DMS79 treated with DMSO at 0.1 percent for 48 hours (cell line): ENCODE results near the gene PATJ.
"Not testable (repeated sequence)": the region's sequence is repeated elsewhere in the genome, so short reads cannot be mapped to it uniquely, and the experiment has no call there.

ENCODE experiments used
- DNase-seq: peaks from one replicate; lab custom pipeline; 2025; lab: John Stamatoyannopoulos, UW

Gene PATJ

DNA sequence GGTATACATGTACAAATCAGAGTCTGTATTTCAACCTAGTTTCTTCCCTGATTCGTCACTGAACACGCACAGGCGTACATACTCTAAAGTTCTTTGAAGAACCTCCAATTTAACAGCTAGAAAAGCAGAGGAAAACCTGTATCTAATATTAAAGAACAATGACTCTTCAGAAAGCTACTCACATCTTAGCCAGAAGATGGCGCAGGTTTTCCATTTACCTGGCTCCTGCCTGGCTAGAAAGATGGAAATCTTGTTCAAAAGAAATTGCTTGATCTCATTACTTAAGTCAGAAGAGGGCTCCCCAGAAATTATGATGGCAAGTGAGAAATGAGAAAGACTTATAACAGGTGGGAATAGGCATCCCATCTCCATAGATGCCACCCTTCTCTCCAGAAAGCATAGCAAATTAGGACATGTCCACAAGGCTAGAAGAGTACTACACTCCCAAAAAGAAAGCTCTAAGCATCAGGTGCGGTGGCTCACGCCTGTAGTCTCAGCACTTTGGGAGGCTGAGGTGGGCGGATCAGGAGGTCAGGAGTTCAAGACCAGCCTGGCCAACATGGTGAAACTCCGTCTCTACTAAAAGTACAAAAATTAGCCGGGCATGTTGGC lies 433.4 kb downstream of the PATJ start:
- DNase-seq: peak; percentile 48

DNA sequence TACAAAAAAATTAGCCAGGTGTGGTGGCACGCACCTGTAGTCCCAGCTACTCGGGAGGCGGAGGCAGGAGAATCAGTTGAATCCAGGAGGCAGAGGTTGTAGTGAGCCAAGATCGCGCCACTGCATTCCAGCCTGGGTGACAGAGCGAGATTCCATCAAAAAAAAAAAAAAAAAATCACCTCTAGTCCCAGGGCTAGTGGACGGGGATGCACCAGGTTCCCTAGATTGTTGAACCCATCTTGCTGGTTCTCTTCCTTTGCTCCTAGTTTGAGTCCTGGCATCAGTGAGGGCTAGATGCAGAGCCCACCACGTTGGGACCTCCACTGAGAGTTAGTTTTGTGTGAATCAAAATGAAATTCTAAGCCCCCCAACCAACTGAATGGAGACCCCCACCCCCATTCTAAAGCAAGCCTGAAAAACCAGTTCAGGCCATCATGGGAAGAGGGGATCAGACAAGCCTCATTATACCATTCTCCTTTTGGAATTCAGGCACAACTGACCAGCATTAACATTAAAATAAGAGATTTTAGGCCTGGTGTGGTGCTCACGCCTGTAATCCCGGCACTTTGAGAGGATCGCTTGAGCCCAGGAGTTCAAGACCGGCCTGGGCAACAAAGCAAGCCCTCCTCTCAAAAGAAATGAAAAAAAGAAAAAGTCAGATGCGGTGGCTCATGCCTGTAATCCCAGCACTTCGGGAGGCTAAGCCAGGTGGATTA lies 434.5 kb downstream of the PATJ start:
- DNase-seq: no peak

DNA sequence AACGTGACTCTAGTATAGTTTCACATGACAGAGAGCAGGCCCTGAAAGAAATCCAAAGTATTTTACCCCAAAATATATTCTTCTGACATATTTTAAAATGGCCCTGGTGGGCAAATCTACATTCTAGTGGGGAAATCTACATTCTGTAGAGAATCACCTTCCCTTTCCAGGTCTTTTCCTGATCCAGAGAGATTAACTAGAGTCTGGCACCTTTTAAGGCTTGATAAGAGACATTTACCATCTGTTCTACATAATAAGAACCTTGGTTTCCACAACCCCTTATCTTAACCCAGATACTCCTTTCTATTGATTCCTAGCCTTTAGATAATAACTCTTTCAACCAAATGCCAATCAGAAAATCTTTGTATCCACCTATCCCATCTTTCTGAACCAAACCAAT lies 435.3 kb downstream of the PATJ start:
- no peak for DNase-seq

DNA sequence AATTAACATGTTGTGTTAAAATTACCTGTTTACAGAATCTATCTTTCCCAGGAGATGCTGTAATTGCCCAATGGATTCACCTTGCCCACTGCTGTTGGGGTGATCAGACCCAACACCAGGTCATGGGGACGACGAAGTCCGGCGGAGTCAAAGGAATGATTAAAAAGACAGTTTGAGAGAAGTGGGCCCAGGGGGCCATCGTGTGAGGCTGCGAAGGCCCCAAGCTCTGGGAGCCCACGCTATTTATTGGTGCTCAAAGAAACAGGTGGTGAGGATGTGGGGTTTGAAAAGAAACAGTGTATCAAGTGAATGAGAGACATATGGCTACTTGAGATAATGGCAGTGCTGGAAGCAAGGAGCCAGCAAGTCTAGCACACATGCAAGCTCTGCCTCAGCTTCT lies 436.1 kb downstream of the PATJ start:
- no peak for DNase-seq

DNA sequence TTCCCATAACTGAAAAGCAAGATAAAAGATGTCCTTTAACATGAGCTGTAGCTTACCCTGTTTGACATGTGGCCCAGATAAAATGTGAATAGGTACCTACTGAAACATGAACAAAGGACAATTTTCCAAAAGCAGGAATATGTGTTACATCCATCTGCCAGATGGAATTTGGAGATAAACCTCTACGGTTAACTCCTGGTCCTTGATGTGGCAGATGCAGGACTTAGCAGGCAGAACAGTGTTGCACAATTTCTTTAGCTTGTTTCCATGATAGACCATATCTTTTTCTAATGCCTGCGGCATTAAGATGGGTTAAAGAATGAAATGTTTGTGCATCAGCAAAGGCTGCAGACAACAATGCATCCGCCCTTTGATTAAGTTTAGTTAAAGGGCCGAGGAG lies 437.8 kb downstream of the PATJ start:
- not testable (repeated sequence) for DNase-seq

DNA sequence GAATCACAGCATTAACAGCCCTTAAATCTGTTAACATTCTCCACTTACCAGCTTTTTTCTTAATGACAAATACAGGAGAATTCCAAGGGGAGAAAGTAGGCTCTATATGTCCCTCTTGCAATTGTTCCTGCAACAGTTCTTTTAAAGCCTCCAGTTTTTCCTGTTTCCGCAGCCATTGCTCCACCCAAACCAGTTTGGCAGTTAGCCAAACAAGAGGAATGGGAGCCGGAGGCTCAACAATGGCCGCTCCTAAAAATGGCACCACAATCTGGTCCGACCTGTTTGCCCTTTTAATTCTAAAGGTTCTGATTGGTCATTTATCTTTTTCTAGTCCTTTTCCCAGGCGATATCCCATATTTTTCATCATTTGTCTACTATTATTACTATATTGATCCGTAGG lies 438.4 kb downstream of the PATJ start:
- no peak for DNase-seq

DNA sequence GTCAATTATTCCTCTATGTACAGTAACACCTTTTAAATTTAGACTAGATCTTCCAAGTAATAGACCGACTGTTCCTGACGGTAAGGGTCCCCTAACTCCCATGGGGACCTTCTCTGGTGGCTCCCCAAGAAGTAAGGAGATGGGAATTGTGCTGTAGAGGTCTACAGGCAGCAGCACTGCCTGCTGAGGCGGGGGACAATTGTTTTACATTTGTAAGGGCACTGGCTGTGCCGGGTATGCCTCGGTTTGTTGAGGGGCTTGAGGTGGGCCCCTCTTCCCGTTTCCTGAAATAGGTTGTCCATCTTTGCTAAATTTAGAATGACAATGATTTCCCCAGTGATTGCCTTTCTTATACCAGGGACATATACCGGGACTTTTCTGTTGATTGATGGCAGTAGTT lies 439.3 kb downstream of the PATJ start:
- no peak for DNase-seq

DNA sequence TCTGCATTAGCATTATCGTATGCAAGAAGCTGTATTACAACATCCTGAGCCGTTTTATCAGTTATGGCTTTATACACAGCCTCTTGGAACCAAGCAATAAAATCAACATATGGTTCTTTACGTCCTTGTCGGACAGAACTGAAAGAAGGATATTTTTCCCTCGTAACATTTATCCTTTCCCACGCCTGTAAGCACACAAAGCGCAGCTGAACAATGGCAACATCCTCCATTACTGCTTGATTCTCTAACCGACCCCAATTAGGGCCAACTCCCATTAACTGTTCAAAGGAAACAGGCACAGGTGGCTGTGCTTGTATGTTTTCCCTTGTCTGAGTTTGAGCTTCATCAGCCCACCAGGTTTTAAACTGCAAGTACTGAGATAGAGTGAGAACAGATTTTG lies 439.9 kb downstream of the PATJ start:
- DNase-seq: not testable (repeated sequence)

DNA sequence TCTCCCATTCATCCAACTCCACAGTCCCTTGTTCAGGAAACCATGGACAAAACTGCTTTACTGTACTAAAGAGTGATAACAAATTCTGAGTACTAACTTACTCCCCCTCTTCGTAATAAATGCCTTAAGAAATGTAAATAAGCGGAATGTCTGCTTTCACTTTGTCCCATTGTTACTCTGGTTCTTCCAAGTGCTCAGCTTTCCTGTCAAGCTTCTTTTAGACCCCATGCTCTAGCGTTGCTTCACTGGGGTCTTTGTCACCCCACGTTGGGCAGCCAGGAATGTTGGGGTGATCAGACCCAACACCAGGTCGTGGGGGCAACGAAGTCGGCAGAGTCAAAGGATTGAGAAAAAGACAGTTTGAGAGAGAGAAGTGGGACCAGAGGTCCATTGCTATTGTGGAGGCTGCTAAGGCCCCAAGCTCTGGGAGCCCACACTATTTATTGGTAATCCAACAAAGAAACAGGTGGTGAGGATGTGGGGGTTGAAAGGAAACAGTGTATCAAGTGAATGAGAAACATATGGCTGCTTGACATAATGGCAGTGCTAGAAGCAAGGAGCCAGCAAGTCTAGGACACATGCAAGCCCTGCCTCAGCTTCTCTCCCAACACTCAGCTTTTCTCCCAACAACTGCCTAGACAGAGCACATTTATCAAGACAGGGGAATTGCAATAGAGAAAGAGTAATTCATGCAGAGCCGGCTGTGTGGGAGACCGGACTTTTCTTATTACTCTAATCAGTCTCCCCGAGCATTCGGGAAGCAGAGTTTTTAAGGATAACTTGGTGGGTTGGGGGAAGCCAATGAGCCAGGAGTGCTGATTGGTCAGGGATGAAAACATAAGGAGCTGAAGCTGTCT lies 441.1 kb downstream of the PATJ start:
- not testable (repeated sequence) for DNase-seq

DNA sequence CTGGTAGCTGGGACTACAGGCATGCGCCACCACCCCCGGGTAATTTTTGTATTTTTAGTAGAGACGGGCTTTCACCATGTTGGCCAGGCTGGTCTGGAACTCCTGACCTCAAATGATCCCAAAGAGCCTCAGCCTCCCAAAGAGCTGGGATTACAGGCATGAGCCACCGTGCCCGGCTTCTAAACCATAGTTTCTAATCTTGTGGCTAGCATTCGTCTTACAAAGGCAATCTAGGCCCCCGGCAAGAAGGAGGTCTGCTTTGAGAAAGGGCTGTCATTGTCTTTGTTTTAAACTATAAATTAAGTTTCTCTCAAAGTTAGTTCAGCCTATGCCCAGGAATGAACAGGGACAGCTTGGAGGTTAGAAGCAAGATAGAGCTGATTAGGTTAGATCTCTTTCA lies 442.1 kb downstream of the PATJ start:
- no peak for DNase-seq

DNA sequence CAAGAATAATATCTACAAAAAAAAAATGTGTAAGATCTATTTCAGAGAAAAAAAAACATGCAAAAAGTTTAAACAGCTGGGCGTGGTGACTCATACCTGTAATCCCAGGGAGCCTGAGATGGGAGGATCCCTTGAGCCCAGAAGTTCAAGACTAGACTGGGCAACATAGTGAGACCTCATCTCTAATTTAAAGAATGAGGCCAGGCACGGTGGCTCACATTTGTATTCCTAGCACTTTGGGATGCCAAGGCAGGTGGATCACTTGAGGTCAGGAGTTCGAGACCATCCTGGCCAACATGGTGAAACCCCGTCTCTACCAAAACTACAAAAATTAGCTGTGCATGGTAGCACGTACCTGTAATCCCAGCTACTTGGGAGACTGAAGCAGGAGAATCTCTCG lies 443.0 kb downstream of the PATJ start:
- not testable (repeated sequence) for DNase-seq

DNA sequence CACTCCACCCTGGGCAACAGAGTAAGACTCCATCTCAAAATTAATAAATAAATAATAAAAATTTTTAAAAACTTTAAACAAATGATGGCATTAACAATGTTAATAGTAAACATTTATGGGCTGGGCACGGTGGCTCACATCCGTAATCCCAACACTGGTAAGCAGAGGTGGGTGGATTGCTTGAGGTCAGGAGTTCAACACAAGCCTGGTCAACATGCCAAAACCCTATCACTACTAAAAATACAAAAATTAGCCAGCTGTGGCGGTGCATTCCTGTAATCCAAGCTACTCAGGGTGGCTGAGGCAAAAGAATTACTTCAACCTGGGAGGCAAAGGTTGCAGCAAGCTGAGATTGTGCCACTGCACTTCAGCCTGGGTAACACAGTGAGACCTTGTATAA lies 443.4 kb downstream of the PATJ start:
- no peak for DNase-seq

DNA sequence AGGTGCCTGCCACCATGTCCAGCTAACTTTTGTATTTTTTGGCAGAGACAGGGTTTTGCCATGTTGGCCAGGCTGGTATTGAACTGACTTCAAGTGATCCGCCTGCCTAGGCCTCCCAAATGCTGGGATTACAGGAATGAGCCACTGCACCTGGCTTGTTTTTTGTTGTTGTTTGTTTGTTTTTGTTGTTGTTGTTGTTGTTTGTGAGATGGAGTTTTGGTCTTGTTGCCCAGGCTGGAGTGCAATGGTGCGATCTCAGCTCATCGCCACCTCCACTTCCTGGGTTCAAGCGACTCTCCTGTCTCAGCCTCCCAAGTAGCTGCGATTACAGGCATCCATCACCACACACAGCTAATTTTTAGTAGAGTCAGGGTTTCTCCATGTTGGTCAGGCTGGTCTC lies 445.3 kb downstream of the PATJ start:
- DNase-seq: no peak

DNA sequence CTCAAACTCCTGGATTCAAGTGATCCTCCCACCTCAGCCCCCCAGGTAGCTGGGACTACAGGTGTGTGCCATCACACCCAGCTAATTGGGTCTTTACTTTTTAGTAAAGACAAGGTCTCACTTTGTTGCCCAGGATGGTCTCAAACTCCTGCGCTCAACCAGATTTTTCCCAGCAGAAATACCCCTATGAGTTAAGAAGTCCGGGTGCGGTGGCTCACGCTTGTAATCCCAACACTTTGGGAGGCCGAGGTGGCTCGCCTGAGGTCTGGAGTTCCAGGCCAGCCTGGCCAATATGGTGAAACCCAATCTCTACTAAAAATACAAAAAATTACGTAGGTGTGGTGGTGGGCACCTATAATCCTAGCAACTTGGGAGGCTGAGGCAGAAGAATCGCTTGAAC lies 445.8 kb downstream of the PATJ start:
- no peak for DNase-seq

DNA sequence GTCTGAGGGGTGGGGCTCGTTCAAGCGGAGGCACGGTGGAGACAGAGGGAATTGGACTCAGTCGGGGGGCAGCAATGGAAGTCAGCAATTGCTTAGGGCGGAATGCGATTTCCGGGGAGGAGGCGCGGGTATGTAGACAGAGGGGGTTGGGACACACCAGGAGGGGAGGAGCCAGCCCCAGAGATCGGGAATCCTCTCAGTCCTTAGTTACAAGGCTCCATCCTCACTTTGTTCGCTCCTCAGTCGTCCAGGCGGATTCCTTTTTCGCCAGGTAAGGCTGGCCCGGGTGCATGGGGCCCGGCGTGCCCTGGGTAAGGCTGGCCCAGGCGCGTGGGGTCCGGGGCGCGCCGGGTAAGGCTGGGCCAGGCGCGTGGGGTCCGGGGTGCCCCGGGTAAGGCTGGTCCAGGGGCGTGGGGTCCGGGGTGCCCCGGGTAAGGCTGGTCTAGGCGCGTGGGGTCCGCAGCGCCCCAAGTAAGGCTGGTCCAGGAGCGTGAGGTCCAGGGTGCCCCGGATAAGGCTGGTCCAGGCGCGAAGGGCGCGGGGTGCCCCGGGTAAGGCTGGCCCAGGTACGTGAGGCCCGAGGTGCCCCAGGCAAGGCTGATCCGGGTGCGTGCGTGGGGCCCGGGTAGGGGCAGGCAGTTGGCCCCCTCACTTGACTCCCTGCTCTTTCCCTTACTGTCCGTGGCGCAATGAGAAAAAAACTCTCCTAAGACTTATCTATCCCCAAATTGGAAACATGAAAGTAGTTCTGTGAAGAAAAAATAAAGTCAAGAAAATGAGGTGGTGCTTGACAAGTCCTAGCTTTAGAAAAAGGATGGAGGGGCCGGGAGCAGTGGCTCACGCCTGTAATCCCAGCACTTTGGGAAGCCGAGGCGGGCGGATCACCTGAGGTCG lies 452.6 kb downstream of the PATJ start, which contains the start of gene L1TD1:
Gene L1TD1, plus strand, starts transcription at position 199 of the 894 bp plus-strand sequence. CDS start 11,780 bp downstream, outside the sequence.
- no peak for DNase-seq

DNA sequence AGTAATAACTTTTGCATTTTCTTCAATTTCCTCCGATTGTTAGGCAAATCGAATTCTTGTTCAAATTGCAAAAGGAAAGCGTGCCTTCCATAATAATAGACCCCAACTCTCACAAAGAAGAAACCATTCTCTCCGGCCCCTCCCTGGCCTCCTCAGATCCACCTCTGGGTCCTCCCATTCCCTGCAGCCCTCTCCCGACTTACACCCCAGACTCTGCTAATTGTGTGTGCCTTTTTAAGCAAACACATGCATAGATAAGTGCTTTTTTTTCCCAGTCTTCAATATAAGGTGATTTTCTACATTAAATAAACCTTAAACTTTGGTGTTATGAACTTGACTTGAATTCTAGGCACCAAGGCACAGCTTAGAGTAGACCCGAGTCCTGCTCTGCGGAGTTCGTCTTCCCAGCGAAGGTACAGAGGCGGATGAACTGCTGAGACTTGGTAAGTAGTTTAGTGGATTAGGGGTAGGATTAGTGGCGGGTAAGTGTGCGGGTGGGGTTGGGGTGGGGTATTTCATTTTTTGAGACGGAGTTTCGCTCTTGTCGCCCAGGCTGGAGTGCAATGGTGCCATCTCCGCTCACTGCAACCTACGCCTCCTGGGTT lies 453.9 kb downstream of the PATJ start:
- no peak for DNase-seq

DNA sequence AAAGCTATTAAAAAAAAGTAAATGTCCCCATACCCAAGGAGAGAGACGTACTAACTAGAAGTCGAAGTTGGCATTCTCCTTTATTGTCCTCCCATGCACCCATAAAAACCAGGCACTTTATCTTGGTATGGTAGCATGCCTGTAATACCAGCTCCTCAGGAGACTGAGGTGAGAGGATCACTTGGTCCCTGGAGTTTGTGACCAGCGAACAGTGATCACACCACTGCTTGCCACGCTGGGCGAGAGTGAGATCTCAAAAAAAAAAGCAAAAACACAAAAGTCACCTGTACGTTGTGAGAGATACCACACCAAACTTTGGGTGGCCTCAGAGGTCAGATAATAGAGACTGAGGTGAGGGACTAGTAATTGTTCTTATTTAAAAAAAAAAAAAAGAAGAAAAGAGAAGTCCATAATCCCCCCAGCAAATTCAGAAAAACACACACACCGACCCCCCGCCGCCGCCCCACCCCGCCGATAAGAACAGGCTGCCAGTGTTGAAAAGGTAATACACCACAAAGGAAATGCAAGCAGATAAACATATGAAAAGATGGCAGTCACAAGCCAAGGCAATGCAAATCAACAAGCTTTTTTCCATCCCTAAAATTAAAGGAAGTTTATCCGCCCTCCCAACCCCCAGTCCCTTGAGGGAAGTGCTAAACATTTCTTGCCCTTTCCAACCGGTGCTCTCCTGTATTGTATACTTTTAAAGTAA lies 455.9 kb downstream of the PATJ start:
- DNase-seq: no peak

DNA sequence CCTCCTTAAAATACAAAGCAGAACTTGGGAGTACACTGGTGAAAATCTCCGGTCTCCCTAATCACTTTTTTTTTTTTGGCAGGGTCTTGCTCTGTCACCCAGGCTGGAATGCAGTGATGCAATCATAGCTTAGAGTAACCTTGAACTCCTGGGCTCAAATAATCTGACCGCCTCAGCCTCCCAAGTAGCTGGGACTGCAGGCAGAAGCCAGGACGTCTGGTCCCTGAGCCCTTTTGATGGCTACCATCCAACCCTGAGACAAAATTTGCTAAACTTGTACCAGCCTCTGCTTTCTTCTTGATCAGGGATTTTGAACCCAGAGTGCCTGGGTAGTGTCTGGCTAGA lies 456.5 kb downstream of the PATJ start:
- DNase-seq: no peak

DNA sequence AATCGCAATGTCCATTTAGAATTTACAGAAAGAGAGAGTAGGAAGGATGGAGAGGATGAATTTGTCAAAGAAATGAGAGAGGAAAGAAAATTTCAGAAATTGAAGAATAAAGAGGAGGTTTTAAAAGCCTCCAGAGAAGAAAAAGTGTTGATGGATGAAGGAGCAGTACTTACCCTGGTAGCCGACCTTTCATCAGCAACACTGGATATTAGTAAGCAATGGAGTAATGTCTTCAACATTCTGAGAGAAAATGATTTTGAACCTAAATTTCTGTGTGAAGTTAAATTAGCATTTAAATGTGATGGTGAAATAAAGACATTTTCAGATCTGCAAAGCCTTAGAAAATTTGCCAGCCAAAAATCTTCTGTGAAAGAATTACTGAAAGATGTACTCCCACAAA lies 464.9 kb downstream of the PATJ start:
- DNase-seq: no peak

DNA sequence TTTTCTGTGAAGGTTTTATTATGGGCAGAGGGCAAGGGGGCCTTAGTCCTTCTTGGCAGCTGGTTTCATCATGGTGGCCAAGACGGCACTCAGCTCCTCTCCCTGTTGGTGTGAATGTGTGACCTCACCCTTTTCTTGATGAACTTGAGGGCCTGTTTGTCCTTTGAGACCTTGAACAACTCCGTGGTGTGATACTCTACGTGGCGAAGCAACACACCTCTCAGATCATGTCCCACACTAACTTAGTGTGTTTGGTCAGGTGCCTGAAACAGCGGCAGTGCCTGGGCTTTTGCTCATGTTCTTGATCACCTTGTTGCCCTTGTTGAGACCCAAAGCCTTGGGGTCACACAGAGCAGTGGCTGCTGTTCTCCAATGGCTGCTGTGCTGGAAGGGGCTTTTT lies 465.8 kb downstream of the PATJ start:
- DNase-seq: no peak

DNA sequence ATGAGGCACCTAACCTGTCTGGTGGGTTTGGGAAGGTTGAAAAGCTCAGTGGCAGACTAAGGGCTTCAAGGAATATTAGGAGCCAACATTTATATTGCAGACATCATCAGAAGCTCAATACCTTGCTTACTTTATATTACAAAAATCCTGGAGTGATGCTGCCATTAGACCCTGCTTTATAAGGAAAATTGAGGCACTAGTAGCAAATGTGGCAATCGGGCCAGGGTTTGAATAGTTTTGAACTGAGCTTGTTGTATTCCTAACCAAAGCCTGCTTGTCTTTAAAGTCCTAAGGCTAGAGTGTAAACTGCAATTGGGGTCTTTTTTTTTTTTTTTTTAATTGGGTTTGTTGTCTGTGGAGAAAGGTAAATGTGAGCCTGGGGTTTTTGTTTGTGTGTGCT lies 466.7 kb downstream of the PATJ start:
- no peak for DNase-seq
